ENCODE results near the gene PLXNA2.

The PLXNA2 gene

GRCh38 chr1:208222376-208223126 lies 21.6 kb downstream of the PLXNA2 start:
- no peak for TF ChIP-seq CTCF (IDR thresholded peaks at IDR 0.05; ENCODE audit: low read depth, low read length)
- DNase-seq (ENCODE audit: extremely low read depth, low read depth) = no peak

- DNase-seq (ENCODE audit: extremely low read depth, low read depth) = no peak
- TF ChIP-seq CTCF (IDR thresholded peaks at IDR 0.05; ENCODE audit: low read depth, low read length) = no peak
Observed at GRCh38 chr1:208221291-208221622, 22.9 kb downstream of the PLXNA2 start.

DNA sequence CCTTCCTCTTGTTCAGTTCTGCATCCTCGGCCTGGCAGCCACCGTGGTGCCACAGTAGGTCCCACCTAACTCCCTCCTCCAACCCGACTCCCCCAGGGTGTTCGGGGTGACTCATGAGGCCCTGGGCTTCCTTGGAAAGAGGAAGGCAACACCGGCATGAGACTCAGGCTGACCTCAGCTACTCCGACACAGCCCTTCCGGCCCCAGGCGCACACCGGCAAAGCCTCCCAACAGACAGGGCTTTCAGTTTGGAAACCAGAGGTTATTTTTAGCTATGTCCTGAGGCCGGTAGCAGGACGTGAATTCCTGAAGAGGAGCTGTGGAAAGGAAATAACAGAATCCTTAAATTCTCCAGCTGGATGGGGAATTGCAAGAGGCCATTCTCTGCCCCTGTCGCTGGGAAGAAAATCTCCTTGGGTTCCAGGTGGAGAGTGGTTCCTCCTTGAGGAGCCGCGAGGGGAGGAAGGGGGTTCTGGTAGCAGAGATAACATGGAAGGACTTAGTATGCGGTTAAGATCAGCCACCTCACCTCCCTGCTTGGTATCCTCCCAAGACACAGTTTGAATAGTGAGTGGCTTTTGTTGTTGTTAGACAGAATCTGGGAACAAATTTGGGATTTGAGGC lies 24.4 kb downstream of the PLXNA2 start:
- TF ChIP-seq CTCF (IDR thresholded peaks at IDR 0.05; ENCODE audit: low read depth, low read length) = no peak
- DNase-seq (ENCODE audit: extremely low read depth, low read depth) = no peak

GRCh38 chr1:208219098-208219658 lies 25.0 kb downstream of the PLXNA2 start:
- no peak for TF ChIP-seq CTCF (IDR thresholded peaks at IDR 0.05; ENCODE audit: low read depth, low read length)
- no peak for DNase-seq (ENCODE audit: extremely low read depth, low read depth)

DNA sequence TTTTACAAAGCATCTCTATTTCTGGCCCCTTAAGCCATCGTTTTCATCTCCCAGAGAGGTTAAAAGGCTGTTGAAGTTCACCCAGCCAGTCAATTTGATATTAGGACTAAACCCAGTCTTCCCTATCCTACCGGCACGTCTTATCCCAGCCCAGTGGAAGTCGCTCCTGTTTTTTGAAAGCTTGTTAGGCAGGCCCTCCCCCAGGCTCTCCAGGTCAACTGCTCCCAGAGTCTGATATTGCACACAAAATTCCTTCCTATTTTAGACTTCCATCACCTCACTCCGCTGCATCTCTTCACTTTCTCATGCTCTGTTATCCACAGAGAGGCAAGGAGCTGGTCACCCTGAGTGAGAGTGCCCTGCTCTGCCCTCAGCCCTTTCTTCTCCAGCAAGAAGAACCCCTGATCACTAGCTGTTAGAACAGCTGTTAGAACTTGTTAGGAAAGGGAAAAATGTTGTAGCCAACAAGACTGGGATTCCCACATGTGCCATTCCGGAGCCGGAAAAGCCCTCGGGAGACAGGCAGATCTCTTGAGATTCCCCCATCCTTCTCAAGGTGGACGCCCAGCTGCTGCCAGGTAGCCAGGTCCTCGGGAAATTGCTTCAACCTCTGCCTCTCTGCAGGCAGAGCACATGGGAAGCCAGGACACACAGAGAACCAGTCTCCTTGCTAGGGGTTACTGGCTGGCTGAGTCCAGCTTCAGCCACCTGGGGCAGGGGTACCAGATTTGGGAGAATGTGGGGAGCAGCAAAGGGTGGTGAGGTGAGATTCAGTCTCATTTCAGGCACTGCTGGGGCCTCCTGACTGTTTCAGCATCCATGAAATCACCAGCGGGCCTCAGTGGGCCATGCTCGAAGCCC lies 25.7 kb downstream of the PLXNA2 start:
- DNase-seq (ENCODE audit: extremely low read depth, low read depth) = no peak
- TF ChIP-seq CTCF (IDR thresholded peaks at IDR 0.05; ENCODE audit: low read depth, low read length) = no peak

- no peak for DNase-seq (ENCODE audit: extremely low read depth, low read depth)
- TF ChIP-seq CTCF (IDR thresholded peaks at IDR 0.05; ENCODE audit: low read depth, low read length) = no peak
Observed at GRCh38 chr1:208217781-208218180, 26.4 kb downstream of the PLXNA2 start.
